ENCODE data around the gene UCK2.

The UCK2 gene

GRCh38 chr1:165947797-165948455, 120.5 kb downstream of the UCK2 start:
- no peak for DNase-seq

- no peak for DNase-seq
Measured at GRCh38 chr1:165949335-165950130, 122.1 kb downstream of the UCK2 start.

- DNase-seq = no peak
Measured at GRCh38 chr1:165954940-165955339, 127.5 kb downstream of the UCK2 start.

- no peak for DNase-seq
Measured at GRCh38 chr1:165958306-165958705, 130.9 kb downstream of the UCK2 start.

- no peak for DNase-seq
Measured at GRCh38 chr1:165960136-165960535, 132.7 kb downstream of the UCK2 start.

- no peak for DNase-seq
Measured at GRCh38 chr1:165960881-165961280, 133.5 kb downstream of the UCK2 start.

Data from GF-D8 (cell line).